Central memory CD8-positive, alpha-beta T cell (primary cell): Measurements from ENCODE around the gene C2orf81.
"Not testable (repeated sequence)": the region's sequence is repeated elsewhere in the genome, so short reads cannot be mapped to it uniquely, and the experiment has no call there.

Source experiments
- ATAC-seq: fragments of 150-1000 bp; cut with Tn5 transposase; replicated peaks from 2 replicates; pipeline ENCODE4 v1.10.0; 2022; ENCODE audit warnings: mild to moderate bottlenecking, moderate FRiP score, moderate number of reproducible peaks; ENCODE audit not compliant: poor library complexity, severe bottlenecking; ENCODE audit errors: extremely low read depth
- DNase-seq, 2 donors: peaks; one replicate each; pipeline ENCODE4 v3.0.0; 2021; ENCODE audit warnings: low spot score in 2 of 2
- H3K27ac Mint-ChIP-seq: one replicate; pipeline ENCODE4 v1.8.0; 2022; ENCODE audit warnings: low read depth, mild to moderate bottlenecking, moderate library complexity, mixed read lengths
- H3K27me3 Mint-ChIP-seq: one replicate; pipeline ENCODE4 v1.8.0; 2022; ENCODE audit warnings: mixed read lengths
- H3K36me3 Mint-ChIP-seq: one replicate; pipeline ENCODE4 v1.8.0; 2022; ENCODE audit warnings: mild to moderate bottlenecking, moderate library complexity, mixed read lengths; ENCODE audit not compliant: insufficient read depth
- H3K4me1 Mint-ChIP-seq: one replicate; pipeline ENCODE4 v1.8.0; 2022; ENCODE audit warnings: mixed read lengths
- H3K4me3 Mint-ChIP-seq: one replicate; pipeline ENCODE4 v1.8.0; 2022; ENCODE audit warnings: mild to moderate bottlenecking, moderate library complexity, mixed read lengths
- H3K9me3 Mint-ChIP-seq: one replicate; pipeline ENCODE4 v1.8.0; 2022; ENCODE audit warnings: mixed read lengths

The C2orf81 gene

DNA sequence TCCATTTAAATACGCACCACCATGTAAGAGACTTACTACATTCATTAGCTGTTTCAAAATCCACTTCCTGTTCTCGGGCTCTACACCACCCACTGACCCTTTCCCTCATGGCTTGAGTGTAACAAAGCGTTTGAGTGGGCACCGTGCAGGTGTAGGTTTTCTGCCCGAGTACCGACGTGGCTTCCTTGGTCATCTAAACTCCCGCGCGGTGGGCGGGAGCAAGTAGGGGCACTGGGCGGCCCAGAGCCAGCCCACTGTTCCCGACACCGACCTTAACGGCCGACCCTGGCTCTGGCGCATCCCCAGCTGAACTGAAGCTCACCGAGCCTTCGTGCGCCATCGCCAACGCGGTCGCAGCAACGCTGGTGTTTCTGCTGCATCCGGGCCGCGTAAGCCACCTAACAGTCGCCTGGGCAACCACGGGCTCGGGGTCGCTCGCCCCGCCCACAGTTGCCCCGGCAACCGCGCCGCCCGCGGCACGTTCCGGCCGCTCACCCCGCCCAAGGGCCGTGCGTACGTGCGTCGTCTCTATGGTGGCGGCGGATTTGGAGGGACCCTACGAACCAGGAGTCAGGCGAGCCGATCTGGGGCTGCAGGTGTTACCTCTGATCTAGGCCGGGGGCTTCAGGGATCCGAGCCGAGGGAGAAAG is at the start of gene C2orf81, which contains the start of gene WDR54:
Gene C2orf81 (minus strand): TSS at position 399 of the 650 bp plus-strand sequence. CDS start 59 bp downstream, at position 340.
Gene WDR54 (plus strand): TSS at position 510 of the 650 bp plus-strand sequence. CDS start 424 bp downstream, outside the sequence.
- Mint-ChIP-seq H3K27me3 (no peaks in the 10 kb centered on the region), H3K9me3 (no peaks in the 10 kb centered on the region), H3K4me1 (peaks cover 26% of the 10 kb centered on the region), H3K36me3 (peaks cover 9% of the 10 kb centered on the region), H3K4me3 (peak within 1 kb of the TSS; percentile 98), H3K27ac (peak within 1 kb of the TSS; percentile 100)
- ATAC-seq (peak; percentile 94), DNase-seq (peak; percentile 92)

DNA sequence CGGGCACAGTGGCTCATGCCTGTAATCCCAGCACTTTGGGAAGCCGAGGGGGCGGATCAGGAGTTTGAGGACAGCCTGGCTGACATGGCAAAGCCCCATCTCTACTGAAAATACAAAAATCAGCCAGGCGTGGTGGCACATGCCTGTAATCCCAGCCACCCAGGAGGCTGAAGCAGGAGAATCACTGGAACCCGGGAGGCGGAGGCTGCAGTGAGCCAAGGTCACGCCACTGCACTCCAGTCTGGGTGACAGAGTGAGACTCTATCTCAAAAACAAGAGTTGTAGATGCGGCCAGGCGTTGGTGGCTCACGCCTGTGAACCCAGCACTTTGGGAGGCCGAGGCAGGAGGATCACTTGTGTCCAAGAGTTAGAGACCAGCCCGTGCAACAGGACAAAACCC is 49.3 kb upstream of the C2orf81 start:
- not testable (repeated sequence) for DNase-seq, ATAC-seq, H3K9me3 Mint-ChIP-seq, H3K27me3 Mint-ChIP-seq
- H3K4me3 Mint-ChIP-seq = peak overlapping the region; percentile 45
- peaks cover 32% of the 10 kb centered on the region for H3K36me3 Mint-ChIP-seq
- H3K4me1 Mint-ChIP-seq = peaks cover 27% of the 10 kb centered on the region
- peak overlapping the region; percentile 93 for H3K27ac Mint-ChIP-seq

DNA sequence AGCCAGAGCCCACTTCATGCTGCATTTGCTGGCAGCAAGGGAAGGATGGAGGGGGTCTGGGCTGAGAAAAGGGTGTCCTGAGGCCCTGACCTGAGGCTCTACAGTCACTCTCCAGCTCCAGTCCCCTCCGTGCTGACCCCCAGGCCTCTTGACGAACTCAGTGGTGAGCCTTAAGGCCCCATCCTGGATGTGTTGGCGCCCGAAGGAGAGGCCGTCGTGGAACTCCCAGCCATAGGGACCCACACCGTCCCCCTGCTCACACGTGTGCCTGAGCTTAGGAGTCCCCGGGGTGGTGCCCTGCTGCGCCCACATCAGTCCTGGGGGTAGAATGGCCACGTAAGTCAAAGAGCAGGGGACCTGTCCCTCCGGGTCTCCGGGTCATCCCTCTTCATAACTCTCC is 43.0 kb upstream of the C2orf81 start:
- Mint-ChIP-seq H3K27ac (peak overlapping the region; percentile 98), H3K9me3 (no peaks in the 10 kb centered on the region), H3K4me1 (peaks cover 32% of the 10 kb centered on the region), H3K36me3 (peaks cover 18% of the 10 kb centered on the region), H3K4me3 (peak overlapping the region; percentile 96), H3K27me3 (no peaks in the 10 kb centered on the region)
- DNase-seq (no peak), ATAC-seq (no peak)

DNA sequence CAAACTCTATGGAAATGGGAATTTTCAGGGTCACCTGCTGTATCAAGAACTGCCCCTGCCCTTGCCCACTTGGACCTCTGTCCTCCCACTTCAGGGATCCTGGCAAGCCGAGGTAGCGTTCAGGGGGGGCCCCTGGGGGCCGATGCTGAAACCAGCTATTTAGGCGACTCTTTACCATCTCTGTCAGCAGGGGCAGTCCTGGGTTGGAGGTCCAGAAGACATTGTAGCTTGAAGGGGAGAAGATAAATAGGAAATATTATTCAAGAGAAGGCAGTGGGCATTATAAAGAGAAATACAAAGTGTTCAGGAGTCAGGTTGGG is 41.3 kb upstream of the C2orf81 start:
- Mint-ChIP-seq H3K27me3 (no peaks in the 10 kb centered on the region), H3K4me1 (peaks cover 47% of the 10 kb centered on the region), H3K27ac (no peak overlapping the region), H3K36me3 (peaks cover 26% of the 10 kb centered on the region), H3K4me3 (peak overlapping the region; percentile 50), H3K9me3 (no peaks in the 10 kb centered on the region)
- ATAC-seq (no peak), DNase-seq (no peak)

DNA sequence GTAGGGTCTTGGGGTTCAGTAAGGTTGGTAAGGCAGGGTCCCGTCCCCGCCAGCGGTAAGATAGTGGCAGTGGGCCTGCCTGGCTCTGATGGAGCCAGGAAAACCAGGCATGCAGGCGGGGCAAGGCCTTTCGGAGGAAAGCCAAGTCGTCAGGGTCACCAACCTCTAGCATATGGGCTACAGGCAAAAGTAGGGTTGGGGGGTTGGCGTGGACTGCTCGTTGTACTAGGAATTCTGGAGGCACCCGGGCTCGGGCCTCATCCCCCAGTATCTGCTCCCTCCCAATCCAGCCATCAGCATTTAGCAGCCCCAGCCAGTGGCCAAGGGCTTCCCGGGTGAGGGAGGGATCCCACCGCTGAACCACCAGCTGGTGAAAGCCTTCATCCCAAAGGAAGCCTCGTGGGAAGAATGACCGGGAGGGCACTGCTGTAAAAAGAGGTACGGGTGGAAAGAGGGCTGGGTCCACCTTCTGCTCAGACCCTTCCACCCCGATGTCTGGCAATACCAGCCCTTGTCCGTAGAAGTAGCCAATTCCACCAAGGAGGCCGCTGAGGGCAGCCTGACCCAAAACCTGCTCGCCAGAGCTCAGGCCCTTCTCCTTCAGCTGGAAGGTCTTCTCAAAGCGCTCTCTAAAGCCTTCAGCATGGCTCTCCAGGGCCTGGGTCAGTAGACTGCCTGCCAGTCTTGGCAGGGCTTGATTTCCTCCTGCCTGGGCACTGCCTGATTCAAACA is 40.8 kb upstream of the C2orf81 start:
- Mint-ChIP-seq H3K27ac (peak overlapping the region; percentile 32), H3K9me3 (no peaks in the 10 kb centered on the region), H3K36me3 (peaks cover 30% of the 10 kb centered on the region), H3K4me3 (peak overlapping the region; percentile 50), H3K27me3 (no peaks in the 10 kb centered on the region), H3K4me1 (peaks cover 53% of the 10 kb centered on the region)
- ATAC-seq (no peak), DNase-seq (no peak)

DNA sequence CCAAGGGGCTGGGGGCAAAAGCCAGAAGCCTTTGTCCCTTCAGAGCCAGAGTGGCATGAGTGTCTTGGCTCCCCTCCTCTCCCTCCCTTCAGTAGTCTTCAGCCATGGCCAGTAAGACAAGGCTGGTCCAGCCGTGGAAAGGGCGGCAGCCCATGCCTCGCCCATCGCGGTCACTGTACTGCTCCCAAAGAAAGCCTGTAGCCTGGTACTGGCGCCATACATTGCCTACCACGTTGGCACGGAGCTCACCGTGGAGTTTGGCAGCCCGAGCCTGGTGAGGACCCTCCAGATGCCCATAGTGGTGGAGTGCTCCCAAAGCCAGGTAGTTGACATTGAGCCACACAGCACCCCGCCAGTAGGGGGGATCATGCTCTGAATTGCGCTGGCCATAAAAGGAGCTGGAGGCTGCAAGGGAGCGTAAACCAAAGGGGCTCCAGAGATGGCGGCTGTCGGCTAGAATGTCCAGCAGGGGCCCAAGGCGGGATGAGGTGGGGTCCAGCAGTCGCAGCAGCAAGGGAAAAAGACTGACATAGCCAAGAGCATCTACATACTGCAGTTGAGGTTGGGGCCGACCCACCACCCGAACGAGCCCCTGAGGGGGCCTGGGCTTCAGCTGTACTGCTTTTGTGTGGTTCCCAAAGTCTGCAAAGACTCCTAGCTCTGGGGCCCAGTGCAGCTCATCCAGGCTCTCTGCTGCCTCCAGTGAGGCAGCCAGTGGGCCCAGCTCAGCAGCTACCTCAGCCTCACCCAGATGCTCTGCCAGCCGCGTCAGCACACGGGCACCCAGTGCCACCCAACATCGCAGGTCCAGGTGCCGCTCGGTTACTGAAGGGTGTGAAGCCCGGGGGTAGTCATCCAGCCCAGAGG is 40.0 kb upstream of the C2orf81 start:
- H3K27ac Mint-ChIP-seq = peak overlapping the region; percentile 32
- no peak for DNase-seq
- H3K27me3 Mint-ChIP-seq = no peaks in the 10 kb centered on the region
- H3K9me3 Mint-ChIP-seq = no peaks in the 10 kb centered on the region
- peaks cover 61% of the 10 kb centered on the region for H3K4me1 Mint-ChIP-seq
- peaks cover 34% of the 10 kb centered on the region for H3K36me3 Mint-ChIP-seq
- no peak overlapping the region for H3K4me3 Mint-ChIP-seq
- no peak for ATAC-seq

DNA sequence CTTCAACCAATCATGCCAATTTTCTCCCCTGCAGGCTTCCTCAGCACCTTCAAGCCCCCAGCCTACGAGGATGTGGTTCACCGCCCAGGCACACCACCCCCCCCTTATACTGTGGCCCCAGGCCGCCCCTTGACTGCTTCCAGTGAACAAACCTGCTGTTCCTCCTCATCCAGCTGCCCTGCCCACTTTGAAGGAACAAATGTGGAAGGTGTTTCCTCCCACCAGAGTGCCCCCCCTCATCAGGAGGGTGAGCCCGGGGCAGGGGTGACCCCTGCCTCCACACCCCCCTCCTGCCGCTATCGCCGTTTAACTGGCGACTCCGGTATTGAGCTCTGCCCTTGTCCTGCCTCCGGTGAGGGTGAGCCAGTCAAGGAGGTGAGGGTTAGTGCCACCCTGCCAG is 38.8 kb upstream of the C2orf81 start:
- not testable (repeated sequence) for H3K9me3 Mint-ChIP-seq, H3K27me3 Mint-ChIP-seq, H3K27ac Mint-ChIP-seq, ATAC-seq, DNase-seq
- H3K4me1 Mint-ChIP-seq = peaks cover 64% of the 10 kb centered on the region
- H3K36me3 Mint-ChIP-seq = peaks cover 31% of the 10 kb centered on the region
- H3K4me3 Mint-ChIP-seq = peak overlapping the region; percentile 97

DNA sequence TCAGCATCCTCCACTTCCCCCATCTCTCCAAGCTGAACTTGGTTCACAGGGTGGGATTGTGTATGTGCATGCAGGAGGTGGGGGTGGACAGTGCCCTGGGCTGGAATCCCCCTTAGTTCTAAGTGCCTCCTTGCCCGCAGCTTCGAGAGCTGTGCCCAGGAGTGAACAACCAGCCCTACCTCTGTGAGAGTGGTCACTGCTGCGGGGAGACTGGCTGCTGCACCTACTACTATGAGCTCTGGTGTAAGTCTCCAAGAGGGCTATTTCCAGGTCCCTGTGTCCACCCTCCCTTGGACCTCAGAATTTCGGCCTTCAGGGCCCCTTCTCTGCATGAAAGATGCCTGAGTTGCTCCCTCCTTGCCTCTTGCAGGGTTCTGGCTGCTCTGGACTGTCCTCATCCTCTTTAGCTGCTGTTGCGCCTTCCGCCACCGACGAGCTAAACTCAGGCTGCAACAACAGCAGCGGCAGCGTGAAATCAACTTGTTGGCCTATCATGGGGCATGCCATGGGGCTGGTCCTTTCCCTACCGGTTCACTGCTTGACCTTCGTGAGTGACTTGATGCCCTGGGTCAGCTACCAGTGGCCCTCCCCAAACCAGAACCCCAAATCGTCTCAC is 38.2 kb upstream of the C2orf81 start:
- H3K9me3 Mint-ChIP-seq, DNase-seq, H3K27me3 Mint-ChIP-seq, ATAC-seq: not testable (repeated sequence)
- H3K4me3 Mint-ChIP-seq = peak overlapping the region; percentile 97
- H3K36me3 Mint-ChIP-seq = peaks cover 36% of the 10 kb centered on the region
- peak overlapping the region; percentile 100 for H3K27ac Mint-ChIP-seq
- peaks cover 69% of the 10 kb centered on the region for H3K4me1 Mint-ChIP-seq

DNA sequence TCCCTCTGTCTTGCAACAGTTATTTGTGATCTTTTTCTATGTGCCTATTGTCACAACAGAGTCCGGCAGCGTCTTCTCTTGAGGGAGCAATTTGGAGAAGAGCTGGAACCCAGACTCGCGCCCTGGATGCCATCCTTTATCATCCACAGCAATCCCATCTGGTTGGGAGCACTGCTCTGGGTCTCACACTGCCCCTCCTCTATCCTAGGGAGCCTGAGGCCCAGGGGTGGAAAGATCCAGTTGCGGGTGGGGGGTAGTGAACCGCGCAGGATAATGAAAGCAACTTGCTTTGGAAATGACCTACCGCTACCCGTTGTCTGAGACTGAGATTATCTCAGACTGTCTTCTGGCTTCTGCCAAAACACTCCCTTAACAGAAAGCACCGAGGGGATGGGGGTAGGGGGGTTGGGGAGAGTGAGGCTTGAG is 37.5 kb upstream of the C2orf81 start:
- Mint-ChIP-seq H3K4me3 (peak overlapping the region; percentile 97), H3K36me3 (peaks cover 38% of the 10 kb centered on the region), H3K27ac (peak overlapping the region; percentile 100), H3K9me3 (no peaks in the 10 kb centered on the region), H3K27me3 (no peaks in the 10 kb centered on the region), H3K4me1 (peaks cover 74% of the 10 kb centered on the region)
- DNase-seq (no peak), ATAC-seq (no peak)

DNA sequence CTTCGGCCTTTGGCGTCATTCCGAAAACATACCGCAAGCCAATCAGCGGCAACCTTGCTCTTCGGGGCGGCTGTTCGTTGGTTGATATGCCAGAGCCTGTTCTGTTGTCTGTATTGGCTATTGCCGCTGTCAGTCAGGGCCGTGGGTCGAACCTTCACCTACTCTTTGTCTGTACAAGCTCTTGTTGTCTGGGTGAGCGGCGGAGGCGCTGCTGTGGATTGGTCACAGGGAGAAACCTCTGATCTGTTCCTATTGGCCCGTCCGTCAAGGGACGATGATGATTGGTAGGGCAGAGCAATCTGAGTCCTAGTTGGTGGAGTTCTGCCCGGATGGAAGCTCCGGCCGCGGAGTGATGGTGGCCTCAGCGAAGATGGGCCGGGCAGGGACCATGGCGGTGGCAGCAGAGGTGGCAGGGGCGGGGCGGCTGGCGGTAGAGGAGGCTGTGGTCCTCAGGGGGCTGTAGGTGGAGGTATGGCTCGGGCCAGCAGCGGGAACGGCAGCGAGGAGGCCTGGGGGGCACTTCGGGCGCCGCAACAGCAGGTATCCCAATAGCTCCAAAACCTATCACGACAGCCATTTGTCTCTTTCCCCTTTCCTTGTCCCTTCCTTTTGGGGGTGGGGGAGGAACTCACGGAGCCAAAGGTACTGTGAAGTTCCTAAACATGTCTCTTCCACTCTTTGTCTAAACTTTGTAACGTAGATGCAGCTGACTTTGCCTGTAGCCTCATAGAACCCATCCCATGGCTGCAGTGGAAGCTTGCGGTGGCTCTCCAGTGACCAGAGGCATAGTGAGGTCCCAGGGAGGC is 36.9 kb upstream of the C2orf81 start, which contains the start of gene WBP1:
Gene WBP1 (plus strand): TSS at position 307 of the 806 bp plus-strand sequence. CDS start 165 bp downstream, at position 472.
- peaks cover 74% of the 10 kb centered on the region for H3K4me1 Mint-ChIP-seq
- peak within 1 kb of the TSS; percentile 97 for H3K4me3 Mint-ChIP-seq

DNA sequence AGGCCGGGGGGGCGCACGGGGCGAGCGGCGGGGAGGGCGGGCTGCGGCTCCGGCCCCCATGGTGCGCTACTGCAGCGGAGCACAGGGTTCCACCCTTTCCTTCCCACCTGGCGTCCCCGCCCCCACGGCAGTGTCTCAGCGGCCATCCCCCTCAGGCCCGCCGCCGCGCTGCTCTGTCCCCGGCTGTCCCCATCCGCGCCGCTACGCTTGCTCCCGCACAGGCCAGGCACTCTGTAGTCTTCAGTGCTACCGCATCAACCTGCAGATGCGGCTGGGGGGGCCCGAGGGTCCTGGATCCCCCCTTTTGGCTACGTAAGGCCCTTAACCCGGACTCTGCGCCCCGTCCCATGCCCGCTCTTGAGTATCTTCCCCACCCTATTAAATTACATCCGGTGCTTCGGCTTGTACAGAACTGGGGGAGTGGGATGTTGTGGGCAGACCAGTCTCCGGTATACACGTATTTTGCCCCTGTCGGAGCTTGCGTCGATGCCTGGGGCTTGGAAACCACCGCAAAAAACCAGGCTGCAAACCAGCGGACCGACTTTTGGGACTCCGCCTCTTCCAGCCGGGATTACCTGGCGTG is 36.2 kb upstream of the C2orf81 start:
- DNase-seq (peak; percentile 75 to 78), ATAC-seq (peak; percentile 55)
- Mint-ChIP-seq H3K9me3 (no peaks in the 10 kb centered on the region), H3K36me3 (peaks cover 36% of the 10 kb centered on the region), H3K4me3 (peak overlapping the region; percentile 97), H3K4me1 (peaks cover 74% of the 10 kb centered on the region), H3K27me3 (no peaks in the 10 kb centered on the region), H3K27ac (peak overlapping the region; percentile 100)

More for the DNA sequence above, 36.9 kb upstream of the C2orf81 start, which contains the start of gene WBP1:
- Mint-ChIP-seq H3K36me3 (peaks cover 38% of the 10 kb centered on the region), H3K27me3 (no peaks in the 10 kb centered on the region), H3K27ac (peak within 1 kb of the TSS; percentile 100), H3K9me3 (no peaks in the 10 kb centered on the region)
- DNase-seq (peak; percentile 92 to 99), ATAC-seq (peak; percentile 90)
